Osteocyte (in vitro differentiated cells): ENCODE results near the gene SLF2. TPM values are rescaled to one million over a fixed set of nuclear protein-coding genes. Genes with fewer than 3 reads are reported as not detected.
A peak's percentile ranks its signal among the peaks of the same experiment; 100 is the strongest.
"Not testable (repeated sequence)": the region's sequence is repeated elsewhere in the genome, so short reads cannot be mapped to it uniquely, and the experiment has no call there.

Experiments used
- DNase-seq: peaks from one replicate; pipeline ENCODE4 v3.0.0; 2021; ENCODE audit warnings: mixed read lengths; ENCODE audit not compliant: unreplicated experiment; ENCODE audit errors: extremely low spot score
- H3K27ac Mint-ChIP-seq: one replicate; pipeline ENCODE4 v1.8.0; 2021; ENCODE audit warnings: mild to moderate bottlenecking, mixed read lengths; ENCODE audit not compliant: unreplicated experiment
- H3K27me3 Mint-ChIP-seq: one replicate; pipeline ENCODE4 v1.8.0; 2021; ENCODE audit warnings: mixed read lengths; ENCODE audit not compliant: unreplicated experiment
- H3K36me3 Mint-ChIP-seq: one replicate; pipeline ENCODE4 v1.8.0; 2021; ENCODE audit warnings: mixed read lengths; ENCODE audit not compliant: unreplicated experiment
- H3K4me1 Mint-ChIP-seq: one replicate; pipeline ENCODE4 v1.8.0; 2021; ENCODE audit warnings: mixed read lengths; ENCODE audit not compliant: unreplicated experiment
- H3K4me3 Mint-ChIP-seq: one replicate; pipeline ENCODE4 v1.8.0; 2021; ENCODE audit warnings: mild to moderate bottlenecking, moderate library complexity, mixed read lengths; ENCODE audit not compliant: unreplicated experiment
- H3K9me3 Mint-ChIP-seq: one replicate; pipeline ENCODE4 v1.8.0; 2021; ENCODE audit warnings: mixed read lengths; ENCODE audit not compliant: unreplicated experiment
- total RNA-seq: library from RNA; stranded (reverse); gene quantifications from 2 replicates; pipeline ENCODE4 v1.2.1, GENCODE V29; 2021
- TF ChIP-seq, protein P1 (sequence below): fragments of 200-600 bp; sonication (generic); IDR thresholded peaks from 2 replicates; pipeline ENCODE4 v1.5.0; 2021; ENCODE audit warnings: antibody characterized with exemption, mild to moderate bottlenecking, moderate library complexity

The SLF2 gene
- total RNA-seq, 1 donor from 2014 or later: 28.3 TPM

DNA sequence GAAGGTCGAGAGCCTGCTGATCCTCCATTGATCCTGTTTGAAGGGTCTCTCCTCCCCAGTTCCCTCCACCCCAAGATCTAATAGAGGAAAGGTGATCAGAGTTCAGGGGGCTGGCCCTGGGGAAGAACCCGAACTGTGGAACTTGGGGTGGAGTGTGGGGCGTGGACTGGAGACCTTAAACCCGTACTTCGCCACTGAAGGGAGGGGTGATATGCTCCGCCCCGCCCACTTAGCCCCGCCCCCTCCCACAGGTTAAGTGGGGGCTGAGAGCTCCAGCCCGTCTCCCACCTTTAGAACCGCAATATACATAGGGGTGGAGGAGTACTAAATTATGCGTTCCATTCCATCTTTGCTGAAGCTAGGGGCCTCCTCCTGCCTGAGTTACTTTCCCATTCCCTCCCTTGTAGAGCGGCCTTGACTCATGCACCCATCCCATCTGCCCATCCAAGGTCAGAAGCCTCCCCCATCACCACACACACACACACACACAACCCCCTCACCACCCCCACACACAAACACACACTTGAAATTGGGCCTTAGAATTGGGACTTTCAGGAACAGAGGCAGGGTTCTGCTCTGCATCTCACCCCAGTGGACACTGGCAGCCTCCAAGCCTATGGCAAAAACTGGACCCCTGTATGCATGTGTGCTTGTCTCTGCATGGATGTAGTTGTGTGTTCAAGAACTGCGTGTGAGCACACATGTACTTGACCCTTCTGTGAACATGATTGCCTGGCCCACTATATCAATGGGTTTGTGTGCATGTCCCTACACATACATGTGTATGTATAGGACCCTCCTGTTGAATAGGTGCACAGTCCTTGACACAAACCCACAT, 57.5 kb downstream of the SLF2 start:
- peaks cover 11% of the 10 kb centered on the region for H3K4me1 Mint-ChIP-seq
- no peak overlapping the region for H3K27ac Mint-ChIP-seq
- H3K4me3 Mint-ChIP-seq: peak overlapping the region; percentile 71
- H3K27me3 Mint-ChIP-seq: no peaks in the 10 kb centered on the region
- H3K9me3 Mint-ChIP-seq: no peaks in the 10 kb centered on the region
- DNase-seq: peak; percentile 70
- TF ChIP-seq, protein P1, sequence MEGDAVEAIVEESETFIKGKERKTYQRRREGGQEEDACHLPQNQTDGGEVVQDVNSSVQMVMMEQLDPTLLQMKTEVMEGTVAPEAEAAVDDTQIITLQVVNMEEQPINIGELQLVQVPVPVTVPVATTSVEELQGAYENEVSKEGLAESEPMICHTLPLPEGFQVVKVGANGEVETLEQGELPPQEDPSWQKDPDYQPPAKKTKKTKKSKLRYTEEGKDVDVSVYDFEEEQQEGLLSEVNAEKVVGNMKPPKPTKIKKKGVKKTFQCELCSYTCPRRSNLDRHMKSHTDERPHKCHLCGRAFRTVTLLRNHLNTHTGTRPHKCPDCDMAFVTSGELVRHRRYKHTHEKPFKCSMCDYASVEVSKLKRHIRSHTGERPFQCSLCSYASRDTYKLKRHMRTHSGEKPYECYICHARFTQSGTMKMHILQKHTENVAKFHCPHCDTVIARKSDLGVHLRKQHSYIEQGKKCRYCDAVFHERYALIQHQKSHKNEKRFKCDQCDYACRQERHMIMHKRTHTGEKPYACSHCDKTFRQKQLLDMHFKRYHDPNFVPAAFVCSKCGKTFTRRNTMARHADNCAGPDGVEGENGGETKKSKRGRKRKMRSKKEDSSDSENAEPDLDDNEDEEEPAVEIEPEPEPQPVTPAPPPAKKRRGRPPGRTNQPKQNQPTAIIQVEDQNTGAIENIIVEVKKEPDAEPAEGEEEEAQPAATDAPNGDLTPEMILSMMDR: no peak
- peaks cover 4% of the 10 kb centered on the region for H3K36me3 Mint-ChIP-seq

DNA sequence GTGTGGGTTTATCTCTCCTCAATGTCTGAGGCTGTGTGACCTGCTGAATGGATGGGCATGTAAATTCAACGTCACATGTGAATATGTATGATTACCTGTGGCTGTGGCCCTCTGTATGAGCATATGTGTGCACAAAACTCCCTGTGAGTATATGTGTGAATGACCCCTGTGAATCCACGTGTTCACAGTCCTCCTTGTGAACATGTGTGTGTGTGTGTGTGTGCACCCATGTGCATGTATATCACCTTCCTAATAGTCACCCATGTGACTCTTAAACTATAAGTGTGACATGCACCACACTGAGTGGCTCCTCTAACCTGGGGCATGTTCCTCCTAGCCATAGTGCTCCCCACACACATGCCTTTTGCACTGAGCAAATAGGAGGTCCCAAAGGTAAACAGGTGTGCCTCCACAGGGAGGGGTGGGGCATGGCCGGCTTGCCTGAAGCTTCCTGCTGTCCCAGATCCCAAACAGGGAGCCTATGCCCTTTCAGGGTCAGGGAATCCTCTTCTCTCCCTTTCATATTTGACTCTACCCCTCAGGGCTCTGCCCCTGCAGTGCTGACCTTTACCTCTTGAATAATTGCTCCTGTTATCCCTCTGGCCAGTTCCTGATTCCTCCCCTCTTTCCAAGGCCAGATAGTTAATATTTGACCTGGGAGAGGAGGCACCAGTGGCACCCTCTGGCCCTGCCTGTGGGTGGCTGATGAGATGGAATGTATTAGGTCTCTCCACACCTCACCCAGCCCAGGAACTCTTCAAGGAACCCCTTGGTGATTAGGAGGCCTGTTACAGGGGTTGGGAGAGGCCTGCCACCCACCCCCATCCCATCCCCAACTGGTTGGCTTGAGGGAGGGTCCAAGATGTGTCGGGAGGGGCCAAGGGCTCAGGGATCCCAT, 58.4 kb downstream of the SLF2 start:
- peaks cover 11% of the 10 kb centered on the region for H3K4me1 Mint-ChIP-seq
- TF ChIP-seq, protein P1: no peak
- H3K4me3 Mint-ChIP-seq: no peak overlapping the region
- H3K36me3 Mint-ChIP-seq: no peaks in the 10 kb centered on the region
- H3K27ac Mint-ChIP-seq: no peak overlapping the region
- H3K27me3 Mint-ChIP-seq: no peaks in the 10 kb centered on the region
- H3K9me3 Mint-ChIP-seq: no peaks in the 10 kb centered on the region
- no peak for DNase-seq

- H3K36me3 Mint-ChIP-seq: no peaks in the 10 kb centered on the region
- no peaks in the 10 kb centered on the region for H3K27me3 Mint-ChIP-seq
- peaks cover 11% of the 10 kb centered on the region for H3K4me1 Mint-ChIP-seq
- no peaks in the 10 kb centered on the region for H3K9me3 Mint-ChIP-seq
- DNase-seq: no peak
- TF ChIP-seq, protein P1: no peak
- no peak overlapping the region for H3K4me3 Mint-ChIP-seq
- no peak overlapping the region for H3K27ac Mint-ChIP-seq
These were observed 59.5 kb downstream of the SLF2 start for GRCh38 chr10:100972115-100972903.

DNA sequence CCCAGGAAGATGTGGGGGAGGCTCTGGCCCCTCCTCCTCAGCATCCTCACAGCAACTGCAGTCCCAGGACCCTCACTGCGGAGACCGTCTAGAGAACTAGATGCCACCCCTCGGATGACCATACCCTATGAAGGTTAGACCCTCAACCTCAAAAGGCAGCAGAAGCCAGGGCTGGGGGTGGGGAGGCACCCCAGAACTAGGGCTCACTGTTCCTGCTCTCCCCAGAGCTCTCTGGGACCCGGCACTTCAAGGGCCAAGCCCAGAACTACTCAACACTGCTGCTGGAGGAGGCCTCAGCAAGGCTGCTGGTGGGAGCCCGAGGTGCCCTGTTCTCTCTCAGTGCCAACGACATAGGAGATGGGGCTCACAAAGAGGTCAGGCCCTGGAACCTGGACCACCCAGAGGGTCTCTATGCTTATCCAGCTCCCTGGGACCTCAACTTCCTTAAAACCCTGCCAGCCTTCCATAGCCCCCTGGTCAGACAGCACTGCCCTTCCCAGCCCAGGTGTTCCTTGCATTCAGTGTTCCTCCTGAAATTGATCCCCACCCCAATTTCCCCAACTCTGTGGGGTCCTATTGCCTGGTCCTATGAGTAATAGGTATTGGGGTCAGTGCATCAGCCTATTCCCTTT, 60.3 kb downstream of the SLF2 start:
- Mint-ChIP-seq H3K4me1 (peaks cover 11% of the 10 kb centered on the region), H3K36me3 (no peaks in the 10 kb centered on the region), H3K27ac (no peak overlapping the region), H3K27me3 (no peaks in the 10 kb centered on the region), H3K9me3 (no peaks in the 10 kb centered on the region), H3K4me3 (no peak overlapping the region)
- DNase-seq: no peak
- TF ChIP-seq, protein P1: no peak

- not testable (repeated sequence) for H3K4me3 Mint-ChIP-seq, H3K27ac Mint-ChIP-seq, H3K27me3 Mint-ChIP-seq, H3K4me1 Mint-ChIP-seq, DNase-seq, H3K36me3 Mint-ChIP-seq, H3K9me3 Mint-ChIP-seq
These were observed 62.6 kb downstream of the SLF2 start for GRCh38 chr10:100975397-100975796.
